ENCODE results near the gene MAP2K3.

MAP2K3 gene

DNA sequence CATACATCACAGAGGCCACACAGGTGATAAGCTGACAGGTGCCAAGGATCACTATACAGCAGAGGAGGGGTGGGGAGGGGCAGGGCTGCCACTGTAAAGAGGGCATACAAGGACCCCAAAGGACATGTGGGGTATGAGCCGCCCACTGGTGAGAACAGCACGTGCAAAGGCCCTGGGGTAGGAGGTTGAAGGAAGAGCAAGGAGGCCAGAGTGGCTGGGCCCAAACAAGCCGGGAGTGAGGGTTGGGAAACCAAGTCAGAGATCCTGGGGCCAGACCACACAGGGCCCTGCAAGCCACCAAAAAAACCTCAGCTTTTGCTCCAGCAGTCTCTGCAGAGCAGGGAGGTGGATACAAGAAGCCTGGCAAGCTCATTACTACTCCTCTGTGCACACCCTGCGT lies 37.8 kb upstream of the MAP2K3 start:
- H3K4me3 ChIP-seq (ENCODE audit: low read depth in 1 of 2, low read length in 2 of 2) = no peak overlapping the region
- no peaks in the 10 kb centered on the region for H3K27me3 ChIP-seq (ENCODE audit: control insufficient read depth in 1 of 2, insufficient read depth in 2 of 2, low read length in 2 of 2)
- peaks cover 0 to 6% of the 10 kb centered on the region in 2 donors for H3K4me1 ChIP-seq (ENCODE audit: control insufficient read depth in 1 of 2, insufficient read depth in 2 of 2, low read length in 2 of 2)
- H3K9ac ChIP-seq (ENCODE audit: low read depth in 1 of 2, low read length in 2 of 2) = no peak overlapping the region
- no peaks in the 10 kb centered on the region for H3K9me3 ChIP-seq (ENCODE audit: control insufficient read depth in 1 of 2, low read length in 2 of 2)
- no peak overlapping the region for H3K27ac ChIP-seq (ENCODE audit: low read depth, low read length)
- no peaks in the 10 kb centered on the region for H3K36me3 ChIP-seq (ENCODE audit: control insufficient read depth in 1 of 2, insufficient read depth in 2 of 2, low read length in 2 of 2)

DNA sequence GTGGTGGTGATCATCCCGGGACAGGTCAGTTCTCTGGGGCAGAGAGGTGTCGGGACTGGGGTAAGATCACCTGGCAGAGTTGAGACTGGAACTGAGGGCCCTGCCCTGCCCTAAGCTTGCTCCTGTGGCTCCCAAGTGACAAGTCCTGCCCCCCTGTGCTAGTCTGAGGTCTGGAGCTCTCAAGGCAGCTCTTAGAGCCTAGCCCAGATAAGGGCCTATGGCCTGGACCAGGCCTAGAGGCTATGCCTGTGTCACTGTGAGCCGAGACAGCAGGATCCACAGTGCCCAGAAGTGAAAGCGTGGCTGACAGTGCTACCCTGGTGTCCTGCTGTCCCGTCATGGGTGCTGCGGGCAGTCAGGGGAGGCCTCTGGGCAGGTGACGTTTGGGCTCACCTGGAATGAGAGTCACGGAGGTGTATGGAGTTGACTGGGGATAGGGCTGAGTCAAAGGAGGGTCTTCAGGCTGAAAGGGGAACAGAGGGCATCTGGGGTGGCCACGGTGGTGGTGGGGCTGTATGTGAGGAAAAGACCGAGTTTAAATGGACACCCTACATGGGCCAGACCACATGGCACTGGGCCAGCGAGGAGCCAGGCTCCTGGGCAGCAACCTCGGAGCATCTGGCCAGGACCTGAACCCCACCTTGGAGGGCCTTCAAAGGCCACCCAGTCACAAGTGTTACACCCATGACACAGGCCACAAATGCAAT lies 36.8 kb upstream of the MAP2K3 start:
- Histone ChIP-seq H3K4me1 (ENCODE audit: control insufficient read depth in 1 of 2, insufficient read depth in 2 of 2, low read length in 2 of 2) (peaks cover 4 to 15% of the 10 kb centered on the region in 2 donors), H3K9ac (ENCODE audit: low read depth in 1 of 2, low read length in 2 of 2) (no peak overlapping the region), H3K36me3 (ENCODE audit: control insufficient read depth in 1 of 2, insufficient read depth in 2 of 2, low read length in 2 of 2) (no peaks in the 10 kb centered on the region), H3K4me3 (ENCODE audit: low read depth in 1 of 2, low read length in 2 of 2) (no peak overlapping the region), H3K27ac (ENCODE audit: low read depth, low read length) (no peak overlapping the region), H3K27me3 (ENCODE audit: control insufficient read depth in 1 of 2, insufficient read depth in 2 of 2, low read length in 2 of 2) (no peaks in the 10 kb centered on the region), H3K9me3 (ENCODE audit: control insufficient read depth in 1 of 2, low read length in 2 of 2) (no peaks in the 10 kb centered on the region)

DNA sequence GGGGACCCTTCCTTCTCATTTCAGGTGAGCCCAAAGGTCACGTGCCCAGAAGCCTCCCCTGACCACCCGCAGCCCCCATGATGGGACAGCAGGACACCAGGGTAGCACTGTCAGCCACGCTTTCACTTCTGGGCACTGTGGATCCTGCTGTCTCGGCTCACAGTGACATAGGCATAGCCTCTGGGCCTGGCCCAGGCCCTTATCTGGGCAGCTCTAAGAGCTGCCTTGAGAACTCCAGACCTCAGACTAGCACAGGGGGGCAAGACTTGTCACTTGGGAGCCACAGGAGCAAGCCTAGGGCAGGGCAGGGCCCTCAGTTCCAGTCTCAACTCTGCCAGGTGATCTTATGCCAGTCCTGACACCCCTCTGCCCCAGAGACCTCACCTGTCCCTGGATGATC lies 36.0 kb upstream of the MAP2K3 start:
- H3K4me3 ChIP-seq (ENCODE audit: low read depth in 1 of 2, low read length in 2 of 2) = no peak overlapping the region
- no peak overlapping the region for H3K9ac ChIP-seq (ENCODE audit: low read depth in 1 of 2, low read length in 2 of 2)
- H3K36me3 ChIP-seq (ENCODE audit: control insufficient read depth in 1 of 2, insufficient read depth in 2 of 2, low read length in 2 of 2) = no peaks in the 10 kb centered on the region
- H3K27ac ChIP-seq (ENCODE audit: low read depth, low read length) = no peak overlapping the region
- no peaks in the 10 kb centered on the region for H3K9me3 ChIP-seq (ENCODE audit: control insufficient read depth in 1 of 2, low read length in 2 of 2)
- H3K4me1 ChIP-seq (ENCODE audit: control insufficient read depth in 1 of 2, insufficient read depth in 2 of 2, low read length in 2 of 2) = peaks cover 4 to 15% of the 10 kb centered on the region in 2 donors
- no peaks in the 10 kb centered on the region for H3K27me3 ChIP-seq (ENCODE audit: control insufficient read depth in 1 of 2, insufficient read depth in 2 of 2, low read length in 2 of 2)

DNA sequence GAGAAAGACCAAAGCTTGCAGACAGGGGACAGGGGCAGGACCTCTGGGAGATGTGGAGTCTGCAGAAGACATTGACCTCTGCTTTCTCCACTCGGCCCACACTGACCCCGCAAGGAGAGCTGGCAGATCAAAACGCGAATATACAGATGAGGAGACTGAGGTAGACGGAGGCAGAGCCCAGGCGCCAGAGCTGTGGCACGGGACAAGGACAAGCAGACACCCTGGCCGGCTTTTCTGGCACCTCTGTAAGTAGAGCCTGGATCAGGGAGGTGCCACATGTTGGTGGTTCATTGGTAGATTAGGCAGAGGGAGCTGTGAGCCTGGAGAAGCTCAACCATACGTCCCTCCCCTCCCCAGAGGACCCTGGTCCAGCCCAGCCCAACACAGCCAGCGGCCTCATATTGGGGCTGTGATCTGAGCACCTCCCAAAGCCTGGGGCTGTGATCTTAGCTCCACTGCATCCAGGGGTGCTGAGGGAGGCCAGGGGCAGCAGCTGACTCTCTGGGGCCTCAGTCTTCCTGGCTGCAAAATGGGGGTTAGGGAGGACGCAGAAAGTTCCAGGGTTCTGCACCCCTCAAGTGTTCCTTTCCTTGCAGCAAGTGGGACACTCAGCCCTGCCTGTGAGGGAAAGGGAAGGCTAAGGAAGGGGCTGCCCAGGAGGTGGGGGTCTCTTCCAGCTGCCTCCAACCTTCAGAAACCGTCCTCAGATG lies 35.3 kb upstream of the MAP2K3 start:
- Histone ChIP-seq H3K36me3 (ENCODE audit: control insufficient read depth in 1 of 2, insufficient read depth in 2 of 2, low read length in 2 of 2) (no peaks in the 10 kb centered on the region), H3K27me3 (ENCODE audit: control insufficient read depth in 1 of 2, insufficient read depth in 2 of 2, low read length in 2 of 2) (no peaks in the 10 kb centered on the region), H3K27ac (ENCODE audit: low read depth, low read length) (no peak overlapping the region), H3K9ac (ENCODE audit: low read depth in 1 of 2, low read length in 2 of 2) (no peak overlapping the region), H3K4me1 (ENCODE audit: control insufficient read depth in 1 of 2, insufficient read depth in 2 of 2, low read length in 2 of 2) (peaks cover 9 to 17% of the 10 kb centered on the region in 2 donors), H3K9me3 (ENCODE audit: control insufficient read depth in 1 of 2, low read length in 2 of 2) (no peaks in the 10 kb centered on the region), H3K4me3 (ENCODE audit: low read depth in 1 of 2, low read length in 2 of 2) (no peak overlapping the region)

DNA sequence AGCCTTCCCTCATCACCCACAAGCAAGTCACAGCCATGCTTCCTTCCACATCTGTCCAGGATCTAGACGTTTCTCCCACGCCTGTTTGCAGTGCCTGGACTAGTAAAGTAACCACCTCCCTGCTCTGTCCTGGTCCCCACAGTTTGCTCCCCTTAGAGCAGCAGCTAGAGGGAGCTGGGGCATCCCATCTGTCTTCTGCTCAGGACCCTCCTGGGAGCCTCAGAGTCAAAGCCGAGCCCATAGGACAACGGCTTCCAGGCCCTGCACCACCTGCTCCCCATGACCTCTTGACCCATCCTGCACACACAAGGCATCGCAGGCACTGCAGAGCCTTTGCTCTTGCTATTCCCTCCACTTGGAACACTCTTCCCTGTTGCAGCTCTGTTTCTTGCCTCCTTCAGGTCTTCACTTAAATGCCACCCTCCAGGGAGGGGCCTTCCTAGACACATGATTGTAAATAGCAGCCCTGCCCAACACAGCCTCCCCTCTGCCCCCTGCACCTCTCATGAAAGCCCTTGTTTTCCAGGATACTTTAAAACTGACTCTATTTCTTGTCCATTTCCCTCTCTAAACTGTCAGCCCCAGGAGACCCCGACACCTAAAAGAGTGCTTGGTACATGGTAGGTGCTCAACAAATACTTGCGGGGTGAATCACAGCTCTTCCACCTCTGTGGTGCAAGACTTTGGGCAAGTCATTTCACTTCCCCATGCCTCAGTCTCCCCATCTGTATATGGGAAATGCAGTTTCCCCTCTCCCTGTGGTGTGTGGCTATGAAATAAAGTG lies 34.4 kb upstream of the MAP2K3 start:
- H3K9ac ChIP-seq (ENCODE audit: low read depth in 1 of 2, low read length in 2 of 2) = no peak overlapping the region
- no peaks in the 10 kb centered on the region for H3K9me3 ChIP-seq (ENCODE audit: control insufficient read depth in 1 of 2, low read length in 2 of 2)
- peaks cover 9 to 17% of the 10 kb centered on the region in 2 donors for H3K4me1 ChIP-seq (ENCODE audit: control insufficient read depth in 1 of 2, insufficient read depth in 2 of 2, low read length in 2 of 2)
- no peaks in the 10 kb centered on the region for H3K27me3 ChIP-seq (ENCODE audit: control insufficient read depth in 1 of 2, insufficient read depth in 2 of 2, low read length in 2 of 2)
- H3K36me3 ChIP-seq (ENCODE audit: control insufficient read depth in 1 of 2, insufficient read depth in 2 of 2, low read length in 2 of 2) = no peaks in the 10 kb centered on the region
- no peak overlapping the region for H3K27ac ChIP-seq (ENCODE audit: low read depth, low read length)
- H3K4me3 ChIP-seq (ENCODE audit: low read depth in 1 of 2, low read length in 2 of 2) = no peak overlapping the region

DNA sequence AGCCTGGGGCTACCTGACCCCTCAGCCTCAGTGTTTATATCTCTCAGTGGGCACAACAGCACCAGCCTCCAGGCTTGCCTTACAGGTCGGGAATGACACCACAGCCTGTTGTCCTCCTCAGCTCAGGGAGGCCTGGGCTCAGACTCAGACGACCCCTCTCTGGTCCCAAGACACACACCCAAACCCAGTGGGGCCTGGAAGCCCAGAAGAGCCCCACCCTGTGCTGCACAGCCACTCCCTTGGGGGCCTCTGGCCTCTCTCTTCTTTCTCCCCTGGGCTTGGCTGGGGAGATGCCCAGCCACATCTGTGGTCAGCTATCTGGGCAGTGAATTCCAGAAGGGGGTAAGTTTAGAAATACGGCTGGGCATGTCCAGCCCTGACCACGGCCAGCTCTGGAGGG lies 33.7 kb upstream of the MAP2K3 start:
- H3K27ac ChIP-seq (ENCODE audit: low read depth, low read length) = no peak overlapping the region
- H3K9ac ChIP-seq (ENCODE audit: low read depth in 1 of 2, low read length in 2 of 2) = no peak overlapping the region
- no peak overlapping the region for H3K4me3 ChIP-seq (ENCODE audit: low read depth in 1 of 2, low read length in 2 of 2)
- H3K36me3 ChIP-seq (ENCODE audit: control insufficient read depth in 1 of 2, insufficient read depth in 2 of 2, low read length in 2 of 2) = no peaks in the 10 kb centered on the region
- no peaks in the 10 kb centered on the region for H3K27me3 ChIP-seq (ENCODE audit: control insufficient read depth in 1 of 2, insufficient read depth in 2 of 2, low read length in 2 of 2)
- peaks cover 9 to 17% of the 10 kb centered on the region in 2 donors for H3K4me1 ChIP-seq (ENCODE audit: control insufficient read depth in 1 of 2, insufficient read depth in 2 of 2, low read length in 2 of 2)
- no peaks in the 10 kb centered on the region for H3K9me3 ChIP-seq (ENCODE audit: control insufficient read depth in 1 of 2, low read length in 2 of 2)

DNA sequence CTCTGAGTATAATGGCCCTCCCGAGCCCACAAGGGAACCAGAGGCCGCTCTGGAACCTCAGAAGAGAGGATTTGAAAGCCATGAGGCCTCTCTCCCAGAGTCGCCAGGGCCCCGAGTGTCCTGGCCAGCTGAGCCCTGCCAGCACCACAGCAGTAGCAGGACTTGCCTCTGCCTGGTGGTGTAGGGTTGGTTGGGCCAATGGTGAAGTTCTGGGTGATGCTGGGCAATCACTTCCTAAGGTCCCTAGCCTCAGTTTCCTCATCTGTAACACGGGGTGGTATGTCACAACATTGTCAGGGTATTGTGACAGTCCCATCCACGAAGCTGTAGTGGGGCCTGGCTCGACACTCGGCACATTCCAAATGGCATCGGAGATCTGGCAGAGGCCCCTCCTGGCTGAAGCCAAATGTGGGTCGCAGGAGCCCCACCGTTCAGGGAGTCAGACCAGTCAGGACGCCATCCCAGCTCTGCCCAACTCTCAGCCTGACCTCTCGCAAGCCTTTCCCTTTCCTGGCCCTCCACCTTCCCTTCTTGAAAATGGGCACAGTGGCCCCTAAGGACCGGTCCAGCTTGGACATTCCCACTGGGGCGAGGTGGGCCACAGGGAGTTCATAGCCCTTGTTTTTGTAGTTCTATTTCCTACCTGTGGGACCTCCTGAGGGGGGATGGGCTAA lies 33.0 kb upstream of the MAP2K3 start:
- Histone ChIP-seq H3K4me1 (ENCODE audit: control insufficient read depth in 1 of 2, insufficient read depth in 2 of 2, low read length in 2 of 2) (peaks cover 9 to 17% of the 10 kb centered on the region in 2 donors), H3K9ac (ENCODE audit: low read depth in 1 of 2, low read length in 2 of 2) (peak overlapping the region in 1 of 2 donors; percentile 54), H3K27ac (ENCODE audit: low read depth, low read length) (no peak overlapping the region), H3K9me3 (ENCODE audit: control insufficient read depth in 1 of 2, low read length in 2 of 2) (no peaks in the 10 kb centered on the region), H3K27me3 (ENCODE audit: control insufficient read depth in 1 of 2, insufficient read depth in 2 of 2, low read length in 2 of 2) (no peaks in the 10 kb centered on the region), H3K4me3 (ENCODE audit: low read depth in 1 of 2, low read length in 2 of 2) (no peak overlapping the region), H3K36me3 (ENCODE audit: control insufficient read depth in 1 of 2, insufficient read depth in 2 of 2, low read length in 2 of 2) (no peaks in the 10 kb centered on the region)

DNA sequence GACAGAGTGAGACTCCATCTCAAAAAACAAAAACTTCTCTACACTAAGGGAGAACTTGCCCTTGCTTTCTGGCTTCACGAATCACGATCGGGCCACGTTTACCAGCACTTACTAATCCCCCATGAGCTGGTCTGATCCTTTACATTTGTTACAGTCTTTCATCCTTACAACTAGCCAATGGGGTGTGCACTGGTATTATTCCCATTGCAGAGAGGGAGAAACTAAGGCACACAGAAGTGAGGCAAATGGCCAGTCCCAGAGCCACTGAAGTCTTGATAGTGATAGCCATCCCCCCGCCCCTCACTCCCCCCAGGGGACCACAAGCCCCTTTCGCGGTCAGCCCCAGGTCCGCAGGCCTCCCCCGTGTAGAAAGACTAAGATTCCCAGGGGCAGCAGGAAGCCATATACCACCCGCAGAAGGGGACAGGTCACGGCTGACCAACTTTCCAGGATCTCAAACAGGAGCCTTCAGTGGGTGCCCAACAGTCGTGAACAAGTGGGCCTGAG lies 32.2 kb upstream of the MAP2K3 start:
- H3K9ac ChIP-seq (ENCODE audit: low read depth in 1 of 2, low read length in 2 of 2) = peak overlapping the region in 1 of 2 donors; percentile 54
- H3K27ac ChIP-seq (ENCODE audit: low read depth, low read length) = peak overlapping the region; percentile 10
- peak overlapping the region; percentile 62 to 68 for H3K4me3 ChIP-seq (ENCODE audit: low read depth in 1 of 2, low read length in 2 of 2)
- no peaks in the 10 kb centered on the region for H3K9me3 ChIP-seq (ENCODE audit: control insufficient read depth in 1 of 2, low read length in 2 of 2)
- peaks cover 9 to 17% of the 10 kb centered on the region in 2 donors for H3K4me1 ChIP-seq (ENCODE audit: control insufficient read depth in 1 of 2, insufficient read depth in 2 of 2, low read length in 2 of 2)
- no peaks in the 10 kb centered on the region for H3K36me3 ChIP-seq (ENCODE audit: control insufficient read depth in 1 of 2, insufficient read depth in 2 of 2, low read length in 2 of 2)
- H3K27me3 ChIP-seq (ENCODE audit: control insufficient read depth in 1 of 2, insufficient read depth in 2 of 2, low read length in 2 of 2) = no peaks in the 10 kb centered on the region

DNA sequence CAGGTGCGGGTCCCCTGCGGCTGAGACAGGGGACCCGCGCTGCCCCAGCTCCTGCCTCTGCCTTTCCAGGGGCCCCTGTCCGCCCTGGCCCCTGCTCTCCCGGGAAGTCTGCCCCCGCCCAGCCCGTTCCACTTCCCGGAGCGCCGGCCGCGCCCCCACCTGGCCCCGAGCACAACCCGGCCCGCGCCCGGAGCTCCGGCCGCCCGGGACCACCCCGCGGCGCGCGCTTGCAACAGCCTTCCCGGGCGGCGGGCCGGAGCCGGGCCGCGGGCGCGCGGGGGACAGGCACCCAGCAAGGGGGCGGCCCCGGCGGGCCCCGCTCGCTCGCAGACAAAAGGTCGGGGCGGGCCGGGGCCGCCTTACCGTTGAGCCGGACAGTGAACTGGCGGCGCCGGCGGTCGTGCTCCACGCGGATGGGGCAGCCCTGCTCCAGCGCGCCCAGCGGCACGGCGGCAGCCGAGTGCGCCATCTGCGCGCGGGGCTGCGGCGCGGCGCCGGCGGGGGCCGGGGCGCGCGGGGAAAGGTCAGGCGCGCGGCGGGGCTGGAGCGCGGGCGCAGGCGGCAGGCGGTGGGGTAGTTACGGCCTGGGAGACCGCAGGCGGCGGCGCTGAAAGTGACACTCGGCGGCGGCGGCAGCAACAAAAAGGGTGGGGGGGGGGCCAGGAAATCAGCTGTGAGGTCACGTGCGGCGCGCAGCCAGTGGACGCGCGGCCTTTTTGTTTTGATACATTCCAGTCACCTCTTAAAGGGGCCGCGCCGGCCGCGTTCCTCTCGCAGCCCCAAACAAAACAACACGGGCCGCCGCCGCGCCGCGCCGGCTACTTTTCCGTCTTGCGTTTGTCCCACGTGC lies 31.5 kb upstream of the MAP2K3 start, which contains the start of gene NATD1:
Gene NATD1 (minus strand): TSS at position 615 of the 850 bp plus-strand sequence. CDS start 146 bp downstream, at position 469.
- Histone ChIP-seq H3K4me1 (ENCODE audit: control insufficient read depth in 1 of 2, insufficient read depth in 2 of 2, low read length in 2 of 2) (peaks cover 9 to 17% of the 10 kb centered on the region in 2 donors), H3K36me3 (ENCODE audit: control insufficient read depth in 1 of 2, insufficient read depth in 2 of 2, low read length in 2 of 2) (no peaks in the 10 kb centered on the region), H3K27ac (ENCODE audit: low read depth, low read length) (peak within 1 kb of the TSS; percentile 10), H3K9ac (ENCODE audit: low read depth in 1 of 2, low read length in 2 of 2) (peak within 1 kb of the TSS; percentile 2 to 54), H3K9me3 (ENCODE audit: control insufficient read depth in 1 of 2, low read length in 2 of 2) (no peaks in the 10 kb centered on the region), H3K27me3 (ENCODE audit: control insufficient read depth in 1 of 2, insufficient read depth in 2 of 2, low read length in 2 of 2) (no peaks in the 10 kb centered on the region), H3K4me3 (ENCODE audit: low read depth in 1 of 2, low read length in 2 of 2) (peak within 1 kb of the TSS; percentile 63 to 68)
